ENCODE measurements around the gene WDTC1. TPM values are rescaled to one million over a fixed set of nuclear protein-coding genes. Genes with fewer than 3 reads are reported as not detected.

The WDTC1 gene
- total and polyA plus RNA-seq, 2 experiments from 2014 or later: 3.8 to 14.0 TPM

GRCh38 chr1:27346991-27347624 lies 112.7 kb downstream of the WDTC1 start:
- Histone ChIP-seq H4K20me1 (replicated peaks; ENCODE audit: insufficient read depth) (no peaks in the 10 kb centered on the region; the same call in 1 of the 2 replicates), H3K4me1 (ENCODE audit: insufficient read depth) (peaks cover 22% of the 10 kb centered on the region; the same call in 1 of the 2 replicates), H3K4me2 (no peak overlapping the region), H3K36me3 (ENCODE audit: insufficient read depth) (no peaks in the 10 kb centered on the region), H3K27me3 (ENCODE audit: insufficient read depth) (peaks cover 8% of the 10 kb centered on the region; the same call in 1 of the 2 replicates), H2AFZ (no peak overlapping the region), H3K27ac (ENCODE audit: low read depth) (no peak overlapping the region), H3K9me2 (ENCODE audit: insufficient read depth) (no peaks in the 10 kb centered on the region), H3F3A (replicated peaks; ENCODE audit: low read depth) (peaks cover 12% of the 10 kb centered on the region; the same call in 1 of the 2 replicates), H3K4me3 (no peak overlapping the region), H3K79me2 (replicated peaks; ENCODE audit: insufficient read depth) (peaks cover 7% of the 10 kb centered on the region)
- H3K36me3 Mint-ChIP-seq (ENCODE audit: low read depth): peaks cover 9% of the 10 kb centered on the region
- H3K9me3 Mint-ChIP-seq: no peaks in the 10 kb centered on the region; the same call in 1 of the 3 replicates
- no peak for ATAC-seq
- peaks cover 29% of the 10 kb centered on the region for H3K4me1 Mint-ChIP-seq
- H3K27me3 Mint-ChIP-seq (ENCODE audit: insufficient read depth, low read depth, poor library complexity): peaks cover 27% of the 10 kb centered on the region
- no peak for TF ChIP-seq STAT1 (IDR thresholded peaks at IDR 0.05; ENCODE audit: unreplicated experiment)
- TF ChIP-seq JUNB (IDR thresholded peaks at IDR 0.05; ENCODE audit: unreplicated experiment): no peak
- no peak for TF ChIP-seq ETS1 (IDR thresholded peaks at IDR 0.05)
- TF ChIP-seq CTCF (conservative IDR thresholded peaks at IDR 0.05; ENCODE audit: low read depth in 2 of 2): no peak
- no peak for TF ChIP-seq POLR2AphosphoS5 (IDR thresholded peaks at IDR 0.05; ENCODE audit: low read depth)
- TF ChIP-seq CREB1 (CRISPR knock-in tag; IDR thresholded peaks at IDR 0.05; ENCODE audit: low read depth): no peak
- TF ChIP-seq ZNF114 (CRISPR knock-in tag; IDR thresholded peaks at IDR 0.05): no peak
- TF ChIP-seq ZNF462 (CRISPR knock-in tag; IDR thresholded peaks at IDR 0.05): no peak
- TF ChIP-seq NANOG (IDR thresholded peaks at IDR 0.05; ENCODE audit: borderline replicate concordance): no peak
- TF ChIP-seq, protein P1, sequence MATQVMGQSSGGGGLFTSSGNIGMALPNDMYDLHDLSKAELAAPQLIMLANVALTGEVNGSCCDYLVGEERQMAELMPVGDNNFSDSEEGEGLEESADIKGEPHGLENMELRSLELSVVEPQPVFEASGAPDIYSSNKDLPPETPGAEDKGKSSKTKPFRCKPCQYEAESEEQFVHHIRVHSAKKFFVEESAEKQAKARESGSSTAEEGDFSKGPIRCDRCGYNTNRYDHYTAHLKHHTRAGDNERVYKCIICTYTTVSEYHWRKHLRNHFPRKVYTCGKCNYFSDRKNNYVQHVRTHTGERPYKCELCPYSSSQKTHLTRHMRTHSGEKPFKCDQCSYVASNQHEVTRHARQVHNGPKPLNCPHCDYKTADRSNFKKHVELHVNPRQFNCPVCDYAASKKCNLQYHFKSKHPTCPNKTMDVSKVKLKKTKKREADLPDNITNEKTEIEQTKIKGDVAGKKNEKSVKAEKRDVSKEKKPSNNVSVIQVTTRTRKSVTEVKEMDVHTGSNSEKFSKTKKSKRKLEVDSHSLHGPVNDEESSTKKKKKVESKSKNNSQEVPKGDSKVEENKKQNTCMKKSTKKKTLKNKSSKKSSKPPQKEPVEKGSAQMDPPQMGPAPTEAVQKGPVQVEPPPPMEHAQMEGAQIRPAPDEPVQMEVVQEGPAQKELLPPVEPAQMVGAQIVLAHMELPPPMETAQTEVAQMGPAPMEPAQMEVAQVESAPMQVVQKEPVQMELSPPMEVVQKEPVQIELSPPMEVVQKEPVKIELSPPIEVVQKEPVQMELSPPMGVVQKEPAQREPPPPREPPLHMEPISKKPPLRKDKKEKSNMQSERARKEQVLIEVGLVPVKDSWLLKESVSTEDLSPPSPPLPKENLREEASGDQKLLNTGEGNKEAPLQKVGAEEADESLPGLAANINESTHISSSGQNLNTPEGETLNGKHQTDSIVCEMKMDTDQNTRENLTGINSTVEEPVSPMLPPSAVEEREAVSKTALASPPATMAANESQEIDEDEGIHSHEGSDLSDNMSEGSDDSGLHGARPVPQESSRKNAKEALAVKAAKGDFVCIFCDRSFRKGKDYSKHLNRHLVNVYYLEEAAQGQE (IDR thresholded peaks at IDR 0.05; ENCODE audit: unreplicated experiment): no peak
- no peak for TF ChIP-seq EZH2 (IDR thresholded peaks at IDR 0.05; ENCODE audit: low read depth, unreplicated experiment)
- DNase-seq (ENCODE audit: low spot score): no peak
- no peak overlapping the region for H3K4me3 Mint-ChIP-seq
- no peak overlapping the region for H3K27ac Mint-ChIP-seq

All from GM23338 (cell line).